HCT116 (cell line): Measurements from ENCODE around the gene ARL15. TPM values are rescaled to one million over a fixed set of nuclear protein-coding genes. Genes with fewer than 3 reads are reported as not detected.

Experiments
- ATAC-seq: fragments of 200-7000 bp; cut with Tn5 transposase; 2 replicates; pipeline ENCODE4 v1.9.1; 2020; ENCODE audit warnings: mild to moderate bottlenecking, moderate library complexity
- BruUV-seq: library from RNA; stranded (reverse); fragments of 400-500 nt; replicated peaks from 2 replicates; lab custom pipeline; 2021; lab: Mats Ljungman, UMichigan
- CTCF ChIA-PET: fragments of 300-600 bp; sonication (Branson Sonifier 250); formaldehyde crosslinking; loops from one replicate; lab custom pipeline; 2021; ENCODE audit warnings: antibody characterized with exemption; lab: Charles Lee
- POLR2A ChIA-PET: fragments of 300-600, 350-600 bp; sonication (Branson Sonifier 250); formaldehyde crosslinking; loops from one replicate; lab custom pipeline; 2021; ENCODE audit warnings: antibody characterized with exemption; lab: Charles Lee
- RAD21 ChIA-PET, 2 experiments: fragments of 300-600 bp; sonication (Branson Sonifier 250); formaldehyde crosslinking; loops; one replicate each; lab custom pipeline; 2023; ENCODE audit warnings: low total read pairs in 2 of 2; ENCODE audit not compliant: uncharacterized antibody in 2 of 2, unreplicated experiment in 2 of 2, low non-redundant PET in 1 of 2; lab: Charles Lee
- DNase-seq: peaks from one replicate; pipeline ENCODE4 v3.0.0-alpha.2; 2010; ENCODE audit warnings: low read depth, low spot score
- H2AFZ ChIP-seq: fragments of 200-600 bp; shearing (Covaris generic), sonication (generic); 2 replicates; pipeline ENCODE4 v1.6.1; 2017; ENCODE audit warnings: low read depth, mixed run types, mixed read lengths, antibody characterized with exemption, low read length; ENCODE audit not compliant: poor library complexity, severe bottlenecking
- H3K27ac ChIP-seq: 2 replicates; pipeline ENCODE4 v1.5.1; 2012; ENCODE audit warnings: low read depth, low read length
- H3K27me3 ChIP-seq: fragments of 200-600 bp; sonication (generic); 2 replicates; pipeline ENCODE4 v1.6.1; 2016; ENCODE audit warnings: mixed run types, low read length, mixed read lengths; ENCODE audit not compliant: insufficient read depth
- H3K36me3 ChIP-seq, 2 experiments: fragments of 200-500 bp in 1 of 2; fragments of 200-600 bp in 1 of 2; sonication (Bioruptor generic) in 1 of 2; sonication (generic) in 1 of 2; 2 replicates each; pipeline versions ENCODE4 v1.5.1 to v1.6.1; 2014 to 2016; ENCODE audit warnings: low read length in 2 of 2, inconsistent platforms in 1 of 2, mixed read lengths in 1 of 2, mixed run types in 1 of 2; ENCODE audit not compliant: insufficient read depth in 2 of 2, control insufficient read depth in 1 of 2
- H3K4me1 ChIP-seq, 2 experiments: fragments of 200-600 bp in 1 of 2; sonication (generic) in 1 of 2; 2 replicates each; pipeline versions ENCODE4 v1.5.1 to v1.6.1; 2012 to 2017; ENCODE audit warnings: low read length in 2 of 2, inconsistent platforms in 1 of 2, mild to moderate bottlenecking in 1 of 2, mixed read lengths in 1 of 2, mixed run types in 1 of 2, moderate library complexity in 1 of 2; ENCODE audit not compliant: insufficient read depth in 2 of 2, control insufficient read depth in 1 of 2
- H3K4me2 ChIP-seq: fragments of 200-600 bp; sonication (generic); 2 replicates; pipeline ENCODE4 v1.6.1; 2017; ENCODE audit warnings: mixed run types, low read length, mixed read lengths
- H3K4me3 ChIP-seq, 2 experiments: fragments of 200-600 bp in 1 of 2; sonication (generic) in 1 of 2; replicated peaks in 1 of 2; 2 replicates each; pipeline ENCODE4 v1.5.1; 2011 to 2016; ENCODE audit warnings: low read length in 2 of 2, control low read depth in 1 of 2, low read depth in 1 of 2, mild to moderate bottlenecking in 1 of 2, mixed read lengths in 1 of 2, mixed run types in 1 of 2
- H3K79me2 ChIP-seq: fragments of 200-600 bp; sonication (generic); 2 replicates; pipeline ENCODE4 v1.6.1; 2017; ENCODE audit warnings: mild to moderate bottlenecking, mixed run types, low read length, moderate library complexity, mixed read lengths; ENCODE audit not compliant: insufficient read depth
- H3K9ac ChIP-seq: fragments of 200-600 bp; sonication (generic); 2 replicates; pipeline ENCODE4 v1.6.1; 2016; ENCODE audit warnings: low read length, mixed read lengths
- H3K9me2 ChIP-seq: fragments of 200-600 bp; sonication (generic), shearing (Covaris generic); 2 replicates; pipeline ENCODE4 v1.6.1; 2017; ENCODE audit warnings: mixed run types, mild to moderate bottlenecking, moderate library complexity; ENCODE audit not compliant: insufficient read depth
- H3K9me3 ChIP-seq, 2 experiments: fragments of 200-500 bp in 1 of 2; fragments of 200-600 bp in 1 of 2; sonication (Bioruptor generic) in 1 of 2; sonication (generic) in 1 of 2; 2 replicates each; pipeline ENCODE4 v1.6.1; 2014 to 2017; ENCODE audit warnings: low read length in 2 of 2, mixed read lengths in 2 of 2, inconsistent platforms in 1 of 2, low read depth in 1 of 2, mild to moderate bottlenecking in 1 of 2, mixed run types in 1 of 2, moderate library complexity in 1 of 2; ENCODE audit not compliant: control insufficient read depth in 1 of 2, insufficient read depth in 1 of 2
- H4K20me1 ChIP-seq: fragments of 200-600 bp; sonication (generic), shearing (Covaris generic); 2 replicates; pipeline ENCODE4 v1.6.1; 2017; ENCODE audit warnings: mixed run types, mild to moderate bottlenecking, moderate library complexity; ENCODE audit not compliant: insufficient read depth
- EZH2phosphoT487 ChIP-seq: fragments of 200-600 bp; IDR thresholded peaks from 2 replicates; pipeline ENCODE4 v1.6.1; 2018; ENCODE audit warnings: antibody characterized with exemption, borderline replicate concordance
- MAX ChIP-seq: IDR thresholded peaks from 2 replicates; pipeline ENCODE4 v1.6.1; 2012
- REST ChIP-seq: IDR thresholded peaks from 2 replicates; pipeline ENCODE4 v1.6.1; 2012; ENCODE audit warnings: low read depth
- SP1 ChIP-seq: IDR thresholded peaks from 2 replicates; pipeline ENCODE4 v1.6.1; 2012; ENCODE audit warnings: low read depth
- YY1 ChIP-seq: IDR thresholded peaks from 2 replicates; pipeline ENCODE4 v1.6.1; 2011; ENCODE audit warnings: low read length, low read depth, moderate library complexity, mild to moderate bottlenecking; ENCODE audit not compliant: insufficient replicate concordance; ENCODE audit errors: extremely low read depth
- intact Hi-C: fragments of 100-400 bp; cut with micrococcal nuclease; formaldehyde crosslinking; loops from 2 replicates; pipeline ENCODE4 v1.10.0; 2022
- total RNA-seq: library from RNA; stranded (reverse); gene quantifications from one replicate; pipeline ENCODE4 v1.2.1, GENCODE V29; 2021; ENCODE audit not compliant: unreplicated experiment

The ARL15 gene
- total RNA-seq, 1 experiment from 2014 or later, result 15.0 TPM

GRCh38 chr5:53934151-53934820, 376.1 kb downstream of the ARL15 start:
- no peaks in the 10 kb centered on the region for H3K4me1 ChIP-seq
- H3K27me3 ChIP-seq, result no peaks in the 10 kb centered on the region
- DNase-seq, result no peak
- intact Hi-C loops, result no loop called here
- RAD21 ChIA-PET, result no interaction called here
- no peaks in the 10 kb centered on the region for H3K9me3 ChIP-seq
- H3K36me3 ChIP-seq, result no peaks in the 10 kb centered on the region
- no peaks in the 10 kb centered on the region for H3K79me2 ChIP-seq
- no peak overlapping the region for H3K9ac ChIP-seq
- no peak overlapping the region for H3K27ac ChIP-seq
- no peaks in the 10 kb centered on the region for H3K9me2 ChIP-seq
- POLR2A ChIA-PET, result interaction anchor here (0.6 kb wide), 1 partner anchor 275 kb away, joined by 3 read pairs; no protein-coding TSS in a partner anchor
- H2AFZ ChIP-seq, result no peak overlapping the region
- H3K4me2 ChIP-seq, result no peak overlapping the region
- BruUV-seq, result no TSS peak
- TF ChIP-seq SP1 (no peak), MAX (no peak), REST (no peak), EZH2phosphoT487 (no peak), YY1 (no peak)
- no peak for ATAC-seq
- H4K20me1 ChIP-seq, result no peaks in the 10 kb centered on the region
- no peak overlapping the region for H3K4me3 ChIP-seq
- CTCF ChIA-PET, result no interaction called here
